ENCODE data around the gene ZBTB40.

Gene ZBTB40

GRCh38 chr1:22496536-22497160 is 45.0 kb downstream of the ZBTB40 start:
- no peak overlapping the region for H2AFZ ChIP-seq (ENCODE audit: low read length)
- no peaks in the 10 kb centered on the region for H3K9me2 ChIP-seq (replicated peaks; ENCODE audit: low read depth, low read length)
- no peaks in the 10 kb centered on the region for H3K27me3 ChIP-seq (ENCODE audit: insufficient read depth, low read length, poor library complexity, severe bottlenecking)
- no peaks in the 10 kb centered on the region for H4K20me1 ChIP-seq (ENCODE audit: insufficient read depth, low read length, poor library complexity, severe bottlenecking)
- no peaks in the 10 kb centered on the region for H3K79me2 ChIP-seq (ENCODE audit: insufficient read depth, low read length)
- no peaks in the 10 kb centered on the region for H3K4me1 ChIP-seq (ENCODE audit: insufficient read depth, low read length, poor library complexity, severe bottlenecking)
- H3F3A ChIP-seq (ENCODE audit: low read depth): no peaks in the 10 kb centered on the region
- H3K4me2 ChIP-seq (ENCODE audit: low read depth, low read length, poor library complexity, severe bottlenecking): no peak overlapping the region
- H3K36me3 ChIP-seq (ENCODE audit: insufficient read depth, low read length): peaks cover 45% of the 10 kb centered on the region
- no peak overlapping the region for H3K9ac ChIP-seq (ENCODE audit: low read depth, low read length, poor library complexity, severe bottlenecking)
- no peak for TF ChIP-seq EZH2phosphoT487 (IDR thresholded peaks at IDR 0.05; ENCODE audit: borderline replicate concordance)
- TF ChIP-seq CTCF (conservative IDR thresholded peaks at IDR 0.05; ENCODE audit: low read length): no peak
- no peaks in the 10 kb centered on the region for H3K9me3 ChIP-seq (ENCODE audit: insufficient read depth, low read depth, low read length)
- no peak overlapping the region for H3K4me3 ChIP-seq (ENCODE audit: low read length, poor library complexity, severe bottlenecking)

GRCh38 chr1:22498463-22498862 is 46.8 kb downstream of the ZBTB40 start:
- no peak overlapping the region for H3K9ac ChIP-seq (ENCODE audit: low read depth, low read length, poor library complexity, severe bottlenecking)
- H3F3A ChIP-seq (ENCODE audit: low read depth): no peaks in the 10 kb centered on the region
- H3K4me1 ChIP-seq (ENCODE audit: insufficient read depth, low read length, poor library complexity, severe bottlenecking): no peaks in the 10 kb centered on the region
- no peaks in the 10 kb centered on the region for H4K20me1 ChIP-seq (ENCODE audit: insufficient read depth, low read length, poor library complexity, severe bottlenecking)
- no peaks in the 10 kb centered on the region for H3K9me3 ChIP-seq (ENCODE audit: insufficient read depth, low read depth, low read length)
- no peaks in the 10 kb centered on the region for H3K27me3 ChIP-seq (ENCODE audit: insufficient read depth, low read length, poor library complexity, severe bottlenecking)
- H3K79me2 ChIP-seq (ENCODE audit: insufficient read depth, low read length): no peaks in the 10 kb centered on the region
- peaks cover 36% of the 10 kb centered on the region; the same call in 1 of the 2 replicates for H3K36me3 ChIP-seq (ENCODE audit: insufficient read depth, low read length)
- no peak overlapping the region for H3K4me2 ChIP-seq (ENCODE audit: low read depth, low read length, poor library complexity, severe bottlenecking)
- no peak overlapping the region for H2AFZ ChIP-seq (ENCODE audit: low read length)
- TF ChIP-seq EZH2phosphoT487 (IDR thresholded peaks at IDR 0.05; ENCODE audit: borderline replicate concordance) (no peak), CTCF (conservative IDR thresholded peaks at IDR 0.05; ENCODE audit: low read length) (no peak)
- H3K9me2 ChIP-seq (replicated peaks; ENCODE audit: low read depth, low read length): no peaks in the 10 kb centered on the region
- no peak overlapping the region for H3K4me3 ChIP-seq (ENCODE audit: low read length, poor library complexity, severe bottlenecking)

- Histone ChIP-seq H3K9me2 (replicated peaks; ENCODE audit: low read depth, low read length) (no peaks in the 10 kb centered on the region), H3K79me2 (ENCODE audit: insufficient read depth, low read length) (no peaks in the 10 kb centered on the region), H3K4me3 (ENCODE audit: low read length, poor library complexity, severe bottlenecking) (no peak overlapping the region), H2AFZ (ENCODE audit: low read length) (no peak overlapping the region), H3K9me3 (ENCODE audit: insufficient read depth, low read depth, low read length) (no peaks in the 10 kb centered on the region), H3K4me1 (ENCODE audit: insufficient read depth, low read length, poor library complexity, severe bottlenecking) (no peaks in the 10 kb centered on the region), H3K36me3 (ENCODE audit: insufficient read depth, low read length) (peaks cover 26% of the 10 kb centered on the region; the same call in 1 of the 2 replicates), H4K20me1 (ENCODE audit: insufficient read depth, low read length, poor library complexity, severe bottlenecking) (no peaks in the 10 kb centered on the region), H3K27me3 (ENCODE audit: insufficient read depth, low read length, poor library complexity, severe bottlenecking) (no peaks in the 10 kb centered on the region), H3K9ac (ENCODE audit: low read depth, low read length, poor library complexity, severe bottlenecking) (no peak overlapping the region), H3K4me2 (ENCODE audit: low read depth, low read length, poor library complexity, severe bottlenecking) (no peak overlapping the region), H3F3A (ENCODE audit: low read depth) (no peaks in the 10 kb centered on the region)
- TF ChIP-seq CTCF (conservative IDR thresholded peaks at IDR 0.05; ENCODE audit: low read length): no peak
- TF ChIP-seq EZH2phosphoT487 (IDR thresholded peaks at IDR 0.05; ENCODE audit: borderline replicate concordance): no peak
Measured at GRCh38 chr1:22500058-22500457, 48.4 kb downstream of the ZBTB40 start.
